Measurements from ENCODE around the gene KATNAL2. TPM values are rescaled to one million over a fixed set of nuclear protein-coding genes. Genes with fewer than 3 reads are reported as not detected.

Gene KATNAL2
- total RNA-seq, 1 experiment from 2014 or later = 12.1 TPM

DNA sequence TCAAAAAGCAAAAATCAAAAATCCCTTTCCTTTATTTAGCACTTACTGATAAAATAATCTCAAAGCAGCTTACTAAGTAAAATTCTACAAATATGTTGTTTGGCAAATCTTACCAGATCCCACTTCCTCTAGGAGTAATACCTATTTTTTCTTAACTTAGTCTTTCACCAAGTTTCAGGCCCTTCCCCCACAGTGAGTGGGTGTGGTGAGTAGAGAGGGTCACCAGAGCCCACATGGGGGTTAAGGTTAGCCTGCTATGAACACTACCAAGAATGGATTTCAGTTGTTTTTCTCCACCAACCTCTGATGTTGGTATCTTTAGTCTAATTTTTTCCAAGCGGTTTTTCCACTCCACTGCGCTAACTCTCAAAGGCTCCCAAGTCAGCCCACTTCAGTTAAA lies 23.3 kb upstream of the KATNAL2 start:
- no peak overlapping the region for H3K4me3 Mint-ChIP-seq
- TF ChIP-seq, protein P1, sequence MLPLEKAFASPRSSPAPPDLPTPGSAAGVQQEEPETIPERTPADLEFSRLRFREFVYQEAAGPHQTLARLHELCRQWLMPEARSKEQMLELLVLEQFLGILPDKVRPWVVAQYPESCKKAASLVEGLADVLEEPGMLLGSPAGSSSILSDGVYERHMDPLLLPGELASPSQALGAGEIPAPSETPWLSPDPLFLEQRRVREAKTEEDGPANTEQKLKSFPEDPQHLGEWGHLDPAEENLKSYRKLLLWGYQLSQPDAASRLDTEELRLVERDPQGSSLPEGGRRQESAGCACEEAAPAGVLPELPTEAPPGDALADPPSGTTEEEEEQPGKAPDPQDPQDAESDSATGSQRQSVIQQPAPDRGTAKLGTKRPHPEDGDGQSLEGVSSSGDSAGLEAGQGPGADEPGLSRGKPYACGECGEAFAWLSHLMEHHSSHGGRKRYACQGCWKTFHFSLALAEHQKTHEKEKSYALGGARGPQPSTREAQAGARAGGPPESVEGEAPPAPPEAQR (CRISPR knock-in tag; IDR thresholded peaks at IDR 0.05) = no peak
- TF ChIP-seq, protein P2, sequence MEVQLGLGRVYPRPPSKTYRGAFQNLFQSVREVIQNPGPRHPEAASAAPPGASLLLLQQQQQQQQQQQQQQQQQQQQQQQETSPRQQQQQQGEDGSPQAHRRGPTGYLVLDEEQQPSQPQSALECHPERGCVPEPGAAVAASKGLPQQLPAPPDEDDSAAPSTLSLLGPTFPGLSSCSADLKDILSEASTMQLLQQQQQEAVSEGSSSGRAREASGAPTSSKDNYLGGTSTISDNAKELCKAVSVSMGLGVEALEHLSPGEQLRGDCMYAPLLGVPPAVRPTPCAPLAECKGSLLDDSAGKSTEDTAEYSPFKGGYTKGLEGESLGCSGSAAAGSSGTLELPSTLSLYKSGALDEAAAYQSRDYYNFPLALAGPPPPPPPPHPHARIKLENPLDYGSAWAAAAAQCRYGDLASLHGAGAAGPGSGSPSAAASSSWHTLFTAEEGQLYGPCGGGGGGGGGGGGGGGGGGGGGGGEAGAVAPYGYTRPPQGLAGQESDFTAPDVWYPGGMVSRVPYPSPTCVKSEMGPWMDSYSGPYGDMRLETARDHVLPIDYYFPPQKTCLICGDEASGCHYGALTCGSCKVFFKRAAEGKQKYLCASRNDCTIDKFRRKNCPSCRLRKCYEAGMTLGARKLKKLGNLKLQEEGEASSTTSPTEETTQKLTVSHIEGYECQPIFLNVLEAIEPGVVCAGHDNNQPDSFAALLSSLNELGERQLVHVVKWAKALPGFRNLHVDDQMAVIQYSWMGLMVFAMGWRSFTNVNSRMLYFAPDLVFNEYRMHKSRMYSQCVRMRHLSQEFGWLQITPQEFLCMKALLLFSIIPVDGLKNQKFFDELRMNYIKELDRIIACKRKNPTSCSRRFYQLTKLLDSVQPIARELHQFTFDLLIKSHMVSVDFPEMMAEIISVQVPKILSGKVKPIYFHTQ (CRISPR knock-in tag; IDR thresholded peaks at IDR 0.05) = no peak
- TF ChIP-seq SMAD3 (CRISPR knock-in tag; IDR thresholded peaks at IDR 0.05; ENCODE audit: borderline replicate concordance) = no peak
- TF ChIP-seq CREM (CRISPR knock-in tag; IDR thresholded peaks at IDR 0.05) = no peak
- TF ChIP-seq, protein P3, sequence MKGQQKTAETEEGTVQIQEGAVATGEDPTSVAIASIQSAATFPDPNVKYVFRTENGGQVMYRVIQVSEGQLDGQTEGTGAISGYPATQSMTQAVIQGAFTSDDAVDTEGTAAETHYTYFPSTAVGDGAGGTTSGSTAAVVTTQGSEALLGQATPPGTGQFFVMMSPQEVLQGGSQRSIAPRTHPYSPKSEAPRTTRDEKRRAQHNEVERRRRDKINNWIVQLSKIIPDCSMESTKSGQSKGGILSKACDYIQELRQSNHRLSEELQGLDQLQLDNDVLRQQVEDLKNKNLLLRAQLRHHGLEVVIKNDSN (CRISPR knock-in tag; IDR thresholded peaks at IDR 0.05) = no peak
- no peak for TF ChIP-seq TEAD1 (CRISPR knock-in tag; IDR thresholded peaks at IDR 0.05)
- no peak for TF ChIP-seq ZNF263 (CRISPR knock-in tag; IDR thresholded peaks at IDR 0.05; ENCODE audit: low read depth)
- no peak for TF ChIP-seq ZNF396 (CRISPR knock-in tag; IDR thresholded peaks at IDR 0.05; ENCODE audit: borderline replicate concordance)
- TF ChIP-seq, protein P4, sequence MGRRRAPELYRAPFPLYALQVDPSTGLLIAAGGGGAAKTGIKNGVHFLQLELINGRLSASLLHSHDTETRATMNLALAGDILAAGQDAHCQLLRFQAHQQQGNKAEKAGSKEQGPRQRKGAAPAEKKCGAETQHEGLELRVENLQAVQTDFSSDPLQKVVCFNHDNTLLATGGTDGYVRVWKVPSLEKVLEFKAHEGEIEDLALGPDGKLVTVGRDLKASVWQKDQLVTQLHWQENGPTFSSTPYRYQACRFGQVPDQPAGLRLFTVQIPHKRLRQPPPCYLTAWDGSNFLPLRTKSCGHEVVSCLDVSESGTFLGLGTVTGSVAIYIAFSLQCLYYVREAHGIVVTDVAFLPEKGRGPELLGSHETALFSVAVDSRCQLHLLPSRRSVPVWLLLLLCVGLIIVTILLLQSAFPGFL (CRISPR knock-in tag; IDR thresholded peaks at IDR 0.05; ENCODE audit: borderline replicate concordance) = no peak
- no peak for TF ChIP-seq NFATC4 (CRISPR knock-in tag; IDR thresholded peaks at IDR 0.05)
- no peak for TF ChIP-seq ZNF416 (CRISPR knock-in tag; IDR thresholded peaks at IDR 0.05)
- H3K9me3 Mint-ChIP-seq = peaks cover 21% of the 10 kb centered on the region
- ATAC-seq (no peak), DNase-seq (ENCODE audit: low spot score) (no peak)
- no peak overlapping the region for H3K27ac Mint-ChIP-seq
- H3K27me3 Mint-ChIP-seq (ENCODE audit: low read depth) = no peaks in the 10 kb centered on the region
- ChIA-PET CTCF (no interaction called here), POLR2A (no interaction called here)
- peaks cover 29% of the 10 kb centered on the region for H3K36me3 Mint-ChIP-seq
- H3K4me1 Mint-ChIP-seq = peaks cover 48% of the 10 kb centered on the region

DNA sequence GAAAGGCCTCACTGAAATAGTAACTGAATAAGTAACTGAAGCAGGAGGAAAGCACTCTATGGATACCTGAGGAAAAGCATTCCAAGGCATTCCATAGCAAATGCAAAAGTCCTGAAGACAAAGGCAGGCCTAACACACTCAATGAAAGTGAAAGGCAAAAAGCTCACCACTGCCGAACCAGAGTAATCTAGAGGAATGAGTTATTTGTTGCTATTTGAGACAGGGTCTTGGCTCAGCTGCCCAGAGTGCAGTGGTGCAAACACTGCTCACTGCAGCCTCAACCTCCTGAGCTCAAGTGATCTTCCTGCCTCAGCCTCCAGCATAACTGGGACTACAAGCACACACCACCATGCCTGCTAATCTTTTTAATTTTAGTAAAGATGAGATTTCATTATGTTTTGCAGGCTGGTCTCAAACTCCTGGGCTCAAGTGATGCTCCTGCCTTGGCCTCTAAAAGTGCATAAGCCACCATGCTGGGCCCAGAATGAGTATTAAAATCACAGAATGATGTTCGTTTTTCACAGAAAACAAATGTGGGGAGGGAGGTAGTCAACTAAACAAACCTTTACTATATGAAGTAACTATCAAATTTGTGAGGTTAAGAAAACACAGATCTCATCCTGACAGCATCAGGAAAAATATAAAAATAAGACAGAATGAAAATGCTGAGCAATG lies 18.0 kb upstream of the KATNAL2 start:
- no peaks in the 10 kb centered on the region for H3K9me3 Mint-ChIP-seq
- no peaks in the 10 kb centered on the region for H3K27me3 Mint-ChIP-seq (ENCODE audit: low read depth)
- H3K4me1 Mint-ChIP-seq = peaks cover 40% of the 10 kb centered on the region
- ChIA-PET CTCF (interaction anchor here (1.8 kb wide), 1 partner anchor 18 kb away, joined by 5 read pairs; the partner anchor contains the start of genes KATNAL2 and PIAS2), POLR2A (no interaction called here)
- H3K4me3 Mint-ChIP-seq = peak overlapping the region; percentile 26
- DNase-seq (ENCODE audit: low spot score) (peak; percentile 36), ATAC-seq (peak; percentile 99)
- peak overlapping the region; percentile 98 for H3K27ac Mint-ChIP-seq
- peaks cover 11% of the 10 kb centered on the region for H3K36me3 Mint-ChIP-seq
- TF ChIP-seq, protein P5, sequence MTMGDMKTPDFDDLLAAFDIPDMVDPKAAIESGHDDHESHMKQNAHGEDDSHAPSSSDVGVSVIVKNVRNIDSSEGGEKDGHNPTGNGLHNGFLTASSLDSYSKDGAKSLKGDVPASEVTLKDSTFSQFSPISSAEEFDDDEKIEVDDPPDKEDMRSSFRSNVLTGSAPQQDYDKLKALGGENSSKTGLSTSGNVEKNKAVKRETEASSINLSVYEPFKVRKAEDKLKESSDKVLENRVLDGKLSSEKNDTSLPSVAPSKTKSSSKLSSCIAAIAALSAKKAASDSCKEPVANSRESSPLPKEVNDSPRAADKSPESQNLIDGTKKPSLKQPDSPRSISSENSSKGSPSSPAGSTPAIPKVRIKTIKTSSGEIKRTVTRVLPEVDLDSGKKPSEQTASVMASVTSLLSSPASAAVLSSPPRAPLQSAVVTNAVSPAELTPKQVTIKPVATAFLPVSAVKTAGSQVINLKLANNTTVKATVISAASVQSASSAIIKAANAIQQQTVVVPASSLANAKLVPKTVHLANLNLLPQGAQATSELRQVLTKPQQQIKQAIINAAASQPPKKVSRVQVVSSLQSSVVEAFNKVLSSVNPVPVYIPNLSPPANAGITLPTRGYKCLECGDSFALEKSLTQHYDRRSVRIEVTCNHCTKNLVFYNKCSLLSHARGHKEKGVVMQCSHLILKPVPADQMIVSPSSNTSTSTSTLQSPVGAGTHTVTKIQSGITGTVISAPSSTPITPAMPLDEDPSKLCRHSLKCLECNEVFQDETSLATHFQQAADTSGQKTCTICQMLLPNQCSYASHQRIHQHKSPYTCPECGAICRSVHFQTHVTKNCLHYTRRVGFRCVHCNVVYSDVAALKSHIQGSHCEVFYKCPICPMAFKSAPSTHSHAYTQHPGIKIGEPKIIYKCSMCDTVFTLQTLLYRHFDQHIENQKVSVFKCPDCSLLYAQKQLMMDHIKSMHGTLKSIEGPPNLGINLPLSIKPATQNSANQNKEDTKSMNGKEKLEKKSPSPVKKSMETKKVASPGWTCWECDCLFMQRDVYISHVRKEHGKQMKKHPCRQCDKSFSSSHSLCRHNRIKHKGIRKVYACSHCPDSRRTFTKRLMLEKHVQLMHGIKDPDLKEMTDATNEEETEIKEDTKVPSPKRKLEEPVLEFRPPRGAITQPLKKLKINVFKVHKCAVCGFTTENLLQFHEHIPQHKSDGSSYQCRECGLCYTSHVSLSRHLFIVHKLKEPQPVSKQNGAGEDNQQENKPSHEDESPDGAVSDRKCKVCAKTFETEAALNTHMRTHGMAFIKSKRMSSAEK (CRISPR knock-in tag; IDR thresholded peaks at IDR 0.05; ENCODE audit: borderline replicate concordance) = no peak
- TF ChIP-seq, protein P6, sequence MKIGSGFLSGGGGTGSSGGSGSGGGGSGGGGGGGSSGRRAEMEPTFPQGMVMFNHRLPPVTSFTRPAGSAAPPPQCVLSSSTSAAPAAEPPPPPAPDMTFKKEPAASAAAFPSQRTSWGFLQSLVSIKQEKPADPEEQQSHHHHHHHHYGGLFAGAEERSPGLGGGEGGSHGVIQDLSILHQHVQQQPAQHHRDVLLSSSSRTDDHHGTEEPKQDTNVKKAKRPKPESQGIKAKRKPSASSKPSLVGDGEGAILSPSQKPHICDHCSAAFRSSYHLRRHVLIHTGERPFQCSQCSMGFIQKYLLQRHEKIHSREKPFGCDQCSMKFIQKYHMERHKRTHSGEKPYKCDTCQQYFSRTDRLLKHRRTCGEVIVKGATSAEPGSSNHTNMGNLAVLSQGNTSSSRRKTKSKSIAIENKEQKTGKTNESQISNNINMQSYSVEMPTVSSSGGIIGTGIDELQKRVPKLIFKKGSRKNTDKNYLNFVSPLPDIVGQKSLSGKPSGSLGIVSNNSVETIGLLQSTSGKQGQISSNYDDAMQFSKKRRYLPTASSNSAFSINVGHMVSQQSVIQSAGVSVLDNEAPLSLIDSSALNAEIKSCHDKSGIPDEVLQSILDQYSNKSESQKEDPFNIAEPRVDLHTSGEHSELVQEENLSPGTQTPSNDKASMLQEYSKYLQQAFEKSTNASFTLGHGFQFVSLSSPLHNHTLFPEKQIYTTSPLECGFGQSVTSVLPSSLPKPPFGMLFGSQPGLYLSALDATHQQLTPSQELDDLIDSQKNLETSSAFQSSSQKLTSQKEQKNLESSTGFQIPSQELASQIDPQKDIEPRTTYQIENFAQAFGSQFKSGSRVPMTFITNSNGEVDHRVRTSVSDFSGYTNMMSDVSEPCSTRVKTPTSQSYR (CRISPR knock-in tag; IDR thresholded peaks at IDR 0.05) = no peak
- TF ChIP-seq SMAD4 (CRISPR knock-in tag; IDR thresholded peaks at IDR 0.05) (no peak), GABPB1 (CRISPR knock-in tag; IDR thresholded peaks at IDR 0.05) (no peak), ZNF671 (CRISPR knock-in tag; IDR thresholded peaks at IDR 0.05) (no peak), JUN (CRISPR knock-in tag; IDR thresholded peaks at IDR 0.05) (no peak), EMX1 (CRISPR knock-in tag; IDR thresholded peaks at IDR 0.05) (no peak), TEAD4 (CRISPR knock-in tag; IDR thresholded peaks at IDR 0.05) (no peak), NFE2L1 (CRISPR knock-in tag; IDR thresholded peaks at IDR 0.05) (no peak), OVOL2 (CRISPR knock-in tag; IDR thresholded peaks at IDR 0.05; ENCODE audit: borderline replicate concordance) (no peak), NFYB (CRISPR knock-in tag; conservative IDR thresholded peaks at IDR 0.05; ENCODE audit: low read depth) (no peak), ZNF138 (CRISPR knock-in tag; conservative IDR thresholded peaks at IDR 0.05) (no peak), CBFB (CRISPR knock-in tag; IDR thresholded peaks at IDR 0.05; ENCODE audit: low read depth) (no peak)

All from WTC11 (cell line).